GM19438 (cell line): ENCODE measurements around the gene GPR183.

Experiments used
- ATAC-seq: cut with Tn5 transposase; IDR thresholded peaks from one replicate; pipeline ENCODE4 v1.9.1; 2021; ENCODE audit warnings: low read depth; ENCODE audit not compliant: unreplicated experiment

Gene GPR183

DNA sequence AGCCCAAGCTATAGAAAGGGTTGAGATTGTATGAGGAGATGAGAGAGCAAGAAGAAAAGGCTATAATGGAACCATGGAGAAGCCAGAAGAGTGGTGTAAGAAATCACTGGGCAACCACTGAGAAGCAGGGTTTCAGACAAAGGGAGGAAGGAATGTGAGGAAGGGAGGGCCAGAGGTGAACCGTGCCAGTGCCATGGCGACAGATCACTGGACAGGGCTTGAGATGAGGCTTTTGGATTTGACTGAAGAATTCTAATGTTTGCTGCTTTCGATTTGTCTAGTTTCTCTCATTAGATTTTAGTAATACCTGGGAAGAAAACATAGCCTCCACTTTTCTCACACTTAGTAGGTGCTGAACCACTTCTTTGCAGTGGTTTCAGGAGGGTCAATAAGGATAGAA, 6.3 kb upstream of the GPR183 start:
- ATAC-seq, result no peak

GRCh38 chr13:99312493-99312883, 5.3 kb upstream of the GPR183 start:
- peak; percentile 40 for ATAC-seq

DNA sequence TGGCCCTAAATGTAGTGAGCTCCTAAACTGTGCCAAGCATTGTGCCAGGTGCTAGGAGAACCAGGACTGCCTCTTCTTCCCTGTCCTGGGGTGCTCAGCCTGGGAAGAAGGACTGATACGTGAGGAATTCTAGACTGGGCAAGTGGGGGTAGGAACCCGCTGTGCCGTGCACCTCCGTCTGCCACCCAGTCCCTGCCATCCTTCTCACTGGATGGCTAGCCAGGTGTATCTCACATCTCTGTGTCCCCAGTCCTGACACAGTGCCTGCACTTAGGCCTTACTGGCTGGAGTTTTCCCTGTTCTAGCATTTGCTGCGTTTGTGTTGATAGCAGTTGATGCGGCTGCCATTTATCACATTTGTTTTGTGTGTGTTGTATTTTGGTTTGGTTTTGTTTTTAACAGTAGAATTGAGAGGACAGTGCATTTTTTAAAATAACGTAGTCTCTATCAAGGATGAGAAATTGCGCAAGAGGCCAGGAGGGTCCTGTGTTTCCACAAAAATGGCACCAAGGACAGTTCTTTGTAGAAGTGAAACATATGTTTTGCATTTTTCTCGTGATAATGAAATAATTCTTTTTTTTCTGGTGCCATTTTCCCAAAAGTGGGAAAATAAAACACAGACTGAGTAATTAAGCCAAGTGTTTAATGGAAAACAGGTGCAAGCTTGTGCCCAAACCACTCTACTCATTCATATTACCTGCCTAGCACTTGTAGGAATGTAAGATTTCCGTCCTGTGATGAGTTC, 4.7 kb upstream of the GPR183 start:
- no peak for ATAC-seq

GRCh38 chr13:99311137-99311536, 3.9 kb upstream of the GPR183 start:
- ATAC-seq, result no peak

DNA sequence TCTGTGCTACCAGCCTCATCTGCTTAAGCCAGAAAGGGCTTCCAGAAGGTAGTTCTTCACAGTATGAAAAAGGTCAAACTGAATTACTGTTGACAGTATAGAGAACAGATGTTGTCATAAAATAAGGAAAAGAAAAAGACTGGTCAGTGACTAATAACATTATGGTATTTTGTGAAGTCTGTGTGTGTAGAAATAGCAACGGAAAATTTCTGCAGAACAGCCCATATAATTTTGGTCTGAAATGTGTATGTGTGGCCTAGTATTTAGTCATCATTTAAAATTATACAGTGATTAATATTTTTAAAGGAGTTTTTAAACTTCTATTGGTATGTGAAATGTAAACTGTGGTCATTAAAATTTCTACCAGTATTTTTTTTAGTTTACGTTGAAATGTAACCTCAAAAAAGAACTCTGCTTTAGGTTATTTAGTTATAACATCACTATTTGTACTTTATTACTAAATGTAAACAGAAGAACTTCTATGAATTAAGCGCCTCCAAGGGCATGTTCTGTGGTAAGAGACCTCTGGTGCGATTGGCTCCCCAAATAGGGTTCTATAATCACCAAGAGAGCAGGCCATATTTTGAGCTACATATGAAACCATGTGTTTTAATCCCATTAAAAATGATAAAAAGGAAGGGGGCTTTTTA, 3.3 kb upstream of the GPR183 start:
- no peak for ATAC-seq

- no peak for ATAC-seq
Observed at GRCh38 chr13:99308471-99309087, 1.4 kb upstream of the GPR183 start.

GRCh38 chr13:99307648-99308339, 595 bp upstream of the GPR183 start:
- ATAC-seq, result peak; percentile 38

GRCh38 chr13:99305566-99305965, 1.6 kb downstream of the GPR183 start:
- ATAC-seq, result no peak

DNA sequence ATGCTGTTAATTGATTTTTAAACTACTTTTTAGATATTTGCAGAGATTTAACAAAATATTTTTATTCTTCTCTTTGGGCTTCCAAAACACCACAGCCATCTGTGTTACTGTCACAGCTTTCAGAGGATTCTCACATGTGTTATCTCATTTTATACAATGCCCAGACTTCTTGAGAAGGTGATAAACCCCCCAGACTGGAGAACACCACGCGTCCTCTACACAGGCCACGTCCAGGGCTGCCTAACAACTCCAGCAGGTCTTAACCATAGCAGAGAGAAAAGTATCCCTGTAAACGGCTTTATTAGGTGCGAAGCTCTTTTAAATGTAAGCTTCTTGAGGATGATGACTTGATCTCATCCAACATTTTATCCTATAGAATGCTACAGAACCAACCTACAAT, 2.0 kb downstream of the GPR183 start:
- ATAC-seq, result no peak

- ATAC-seq, result no peak
Observed at GRCh38 chr13:99304541-99304940, 2.7 kb downstream of the GPR183 start.

GRCh38 chr13:99303863-99304521, 3.2 kb downstream of the GPR183 start:
- ATAC-seq, result no peak

GRCh38 chr13:99302637-99303505, 4.3 kb downstream of the GPR183 start:
- ATAC-seq, result no peak

DNA sequence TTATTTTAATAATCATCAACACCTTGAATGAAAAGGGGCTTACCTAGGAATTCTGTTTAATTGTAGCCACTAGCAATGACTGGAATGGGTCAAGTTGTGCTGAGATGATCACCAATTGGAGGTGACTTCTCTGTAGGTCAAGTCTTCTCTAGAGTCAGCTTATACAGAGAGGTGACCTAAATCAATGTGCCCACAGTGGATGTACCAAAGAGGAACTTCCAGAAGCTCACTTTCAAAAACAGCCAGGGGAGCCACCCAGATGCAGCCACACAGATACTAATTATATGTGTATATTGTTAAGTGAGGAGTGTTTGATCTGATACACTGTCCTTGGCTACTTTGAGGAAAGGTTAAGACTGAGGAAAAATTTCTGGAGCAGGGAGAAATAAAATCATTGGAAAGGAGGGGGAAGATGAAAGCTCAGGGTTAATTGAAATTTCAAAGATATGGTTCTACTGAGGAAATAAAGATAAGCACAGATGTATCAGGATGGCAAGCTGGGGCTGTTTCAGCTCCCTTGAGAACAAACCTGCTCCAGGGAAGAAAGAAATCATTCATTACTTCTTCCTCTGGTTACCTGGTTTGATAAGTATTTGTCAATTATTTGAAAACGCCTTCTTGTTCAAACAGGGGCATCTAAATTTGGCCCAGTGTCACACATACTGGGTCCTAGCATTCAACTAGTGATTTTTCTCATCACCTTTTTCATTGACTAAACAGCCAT, 5.1 kb downstream of the GPR183 start:
- no peak for ATAC-seq

DNA sequence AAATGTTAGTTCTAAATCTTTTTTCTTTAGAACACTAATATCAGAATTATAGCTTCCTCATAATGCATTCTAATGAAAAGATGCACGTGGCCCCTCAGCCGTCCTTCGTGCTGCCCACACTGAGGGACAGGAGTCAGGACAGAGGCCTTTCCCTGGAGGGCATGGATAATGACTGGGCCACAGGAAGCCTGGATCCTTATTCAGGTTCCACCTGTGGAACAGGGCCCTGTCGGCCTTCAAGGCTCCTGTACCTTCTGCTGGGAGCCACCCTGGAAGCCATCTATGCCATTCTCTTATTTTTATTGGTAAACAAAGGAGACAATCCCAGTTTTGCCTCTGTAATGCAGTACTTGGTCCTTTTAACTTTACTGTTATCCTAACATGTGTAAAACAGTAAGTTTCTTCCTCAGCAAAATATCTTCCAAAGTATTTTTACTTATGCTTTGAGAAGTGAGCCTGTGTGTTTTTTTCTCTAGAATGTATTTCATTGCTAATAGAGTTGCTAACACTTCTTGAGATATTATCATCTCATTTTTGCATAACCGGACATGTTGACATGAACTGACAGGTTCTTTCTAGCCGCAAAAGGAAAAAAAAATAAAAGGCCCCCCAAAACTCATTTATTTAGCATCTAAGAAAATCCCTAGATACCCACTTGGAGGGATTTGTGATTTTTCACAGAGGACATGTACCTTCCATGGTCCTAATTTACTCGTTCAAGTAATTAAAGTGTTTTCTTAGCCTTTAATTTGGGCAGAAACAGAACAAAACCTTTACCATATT, 6.0 kb downstream of the GPR183 start:
- no peak for ATAC-seq

- ATAC-seq, result no peak
Observed at GRCh38 chr13:99299920-99300341, 7.3 kb downstream of the GPR183 start.

- ATAC-seq, result no peak
Observed at GRCh38 chr13:99299256-99299919, 7.8 kb downstream of the GPR183 start.

GRCh38 chr13:99298056-99298455, 9.1 kb downstream of the GPR183 start:
- ATAC-seq, result no peak

- no peak for ATAC-seq
Observed at GRCh38 chr13:99297331-99297730, 9.9 kb downstream of the GPR183 start.
